Kidney tubule cell (primary cell): ENCODE measurements around the gene ZDHHC14.

Source experiments
- DNase-seq: peaks from one replicate; pipeline ENCODE4 v3.0.0-alpha.2; 2018; ENCODE audit warnings: low spot score

Gene ZDHHC14

DNA sequence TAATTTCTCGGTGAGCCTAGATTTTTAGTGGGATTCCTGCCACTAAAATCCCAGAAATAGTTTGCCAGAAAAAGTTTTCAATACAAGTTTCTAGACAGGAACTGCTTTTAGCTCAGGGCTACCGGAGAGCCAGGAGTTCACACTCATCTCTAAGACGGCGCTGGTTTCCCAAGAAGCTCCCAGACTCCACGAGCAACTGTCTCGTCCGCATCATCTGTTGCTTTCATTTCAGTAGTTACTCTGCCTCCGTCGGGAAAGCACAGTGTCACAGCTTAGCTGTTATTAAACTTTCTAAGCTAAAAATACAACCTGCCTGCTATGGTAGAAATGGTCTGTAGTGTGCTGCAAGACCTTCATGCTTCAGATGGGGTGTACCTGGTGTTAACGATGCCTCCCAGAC, 244.8 kb downstream of the ZDHHC14 start:
- no peak for DNase-seq

- no peak for DNase-seq
Observed at GRCh38 chr6:157627195-157627966, 246.4 kb downstream of the ZDHHC14 start.

GRCh38 chr6:157628463-157628862, 247.5 kb downstream of the ZDHHC14 start:
- no peak for DNase-seq

DNA sequence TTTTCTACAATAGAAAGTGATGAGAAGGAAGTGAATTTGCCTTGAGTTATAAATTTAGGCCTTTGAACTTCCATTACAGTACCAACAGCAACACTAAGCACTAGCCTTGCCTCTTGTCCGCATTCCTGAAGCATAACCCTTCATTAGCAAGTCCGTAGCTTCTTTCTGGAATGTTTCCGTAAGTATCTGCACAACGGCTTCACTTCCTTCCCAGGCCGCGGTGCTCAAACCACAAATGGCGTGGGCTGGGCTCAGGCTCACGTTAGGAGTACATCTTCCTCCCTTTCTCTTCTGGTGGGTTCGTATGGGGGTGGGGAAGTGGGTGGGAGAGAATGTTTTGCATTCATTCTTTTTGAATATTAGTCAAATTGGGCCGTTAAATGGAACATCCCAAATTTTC, 248.2 kb downstream of the ZDHHC14 start:
- DNase-seq: no peak

DNA sequence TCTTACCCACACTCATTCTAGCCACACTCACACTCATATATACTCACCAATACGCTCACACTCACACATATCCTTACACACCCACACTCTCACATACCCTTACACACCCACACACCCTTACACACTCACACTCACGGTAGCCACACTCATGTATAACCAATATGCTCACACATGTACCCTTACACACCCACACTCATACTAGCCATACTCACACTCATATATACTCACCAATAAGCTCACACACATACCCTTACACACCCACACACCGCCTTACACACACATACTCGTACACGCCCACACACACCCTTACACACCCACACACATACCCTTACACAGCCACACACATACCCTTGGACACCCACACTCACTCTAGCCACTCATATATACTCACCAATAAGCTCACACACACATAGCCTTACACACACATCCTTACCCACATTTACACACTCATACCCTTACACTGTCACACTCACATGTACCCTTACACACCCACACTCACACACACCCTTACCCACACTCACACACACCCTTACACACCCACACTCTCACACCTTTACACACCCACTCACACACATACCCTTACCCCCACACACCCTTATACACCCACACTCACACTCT, 249.6 kb downstream of the ZDHHC14 start:
- DNase-seq: no peak

DNA sequence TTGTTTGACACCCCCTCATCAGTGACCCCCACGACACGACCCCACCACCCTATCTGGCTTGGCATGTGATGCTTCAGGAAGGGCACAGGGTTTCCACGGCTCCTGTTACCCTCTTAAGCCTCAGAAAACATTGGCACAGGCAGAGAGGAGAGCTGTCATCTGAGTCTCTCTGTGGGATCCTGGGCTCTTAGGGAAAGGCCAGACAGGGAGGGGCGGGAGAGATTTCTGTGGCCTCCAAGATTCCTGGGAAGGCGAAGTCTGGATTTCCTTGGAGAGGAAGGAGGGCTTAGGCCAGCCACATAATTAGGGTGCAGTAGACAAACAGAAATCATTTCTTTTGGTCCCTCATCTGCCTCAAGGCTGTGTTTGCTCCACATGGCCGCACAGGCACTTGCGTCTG, 250.4 kb downstream of the ZDHHC14 start:
- no peak for DNase-seq

GRCh38 chr6:157631838-157632614, 251.0 kb downstream of the ZDHHC14 start:
- DNase-seq: no peak

DNA sequence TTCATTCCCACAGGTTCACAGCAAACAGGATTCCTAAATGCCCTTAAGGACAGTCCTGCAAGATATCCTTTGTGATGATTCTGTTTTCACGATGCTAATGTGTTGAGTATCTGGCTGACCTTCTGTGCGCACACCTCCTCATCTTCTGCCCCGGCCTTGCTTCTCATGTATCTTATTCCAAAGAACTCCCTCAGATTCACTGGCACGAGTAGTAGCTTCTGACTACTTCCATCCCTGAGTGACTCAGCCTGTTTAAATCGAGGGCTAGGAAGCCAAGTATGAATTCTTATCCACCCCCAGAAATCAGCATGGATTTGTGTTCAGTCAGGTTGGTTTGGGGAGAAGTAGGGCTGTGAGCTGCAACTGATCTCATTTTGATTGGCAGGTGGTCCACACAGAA, 251.8 kb downstream of the ZDHHC14 start:
- peak; percentile 8 for DNase-seq

- no peak for DNase-seq
Observed at GRCh38 chr6:157634546-157634945, 253.6 kb downstream of the ZDHHC14 start.

- no peak for DNase-seq
Observed at GRCh38 chr6:157635388-157636244, 254.6 kb downstream of the ZDHHC14 start.

DNA sequence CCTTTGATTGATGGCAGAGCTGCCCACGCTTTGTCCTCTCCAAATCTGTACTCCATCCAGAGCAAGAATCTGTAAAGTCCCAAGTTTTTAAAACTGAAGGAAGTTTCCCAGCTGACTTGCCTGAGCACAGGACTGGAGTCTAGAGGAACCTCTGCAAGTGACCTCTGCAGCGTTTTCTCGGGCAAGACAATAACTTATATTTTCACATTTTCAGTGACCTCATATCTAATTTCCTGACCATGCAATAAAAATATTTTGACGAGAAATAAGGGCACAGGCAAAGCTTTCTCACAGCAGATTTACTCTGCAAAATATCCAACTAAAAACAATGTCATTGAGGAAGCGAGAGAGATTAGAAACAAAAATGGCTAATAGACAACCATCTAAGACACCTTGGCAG, 256.5 kb downstream of the ZDHHC14 start:
- DNase-seq: no peak

DNA sequence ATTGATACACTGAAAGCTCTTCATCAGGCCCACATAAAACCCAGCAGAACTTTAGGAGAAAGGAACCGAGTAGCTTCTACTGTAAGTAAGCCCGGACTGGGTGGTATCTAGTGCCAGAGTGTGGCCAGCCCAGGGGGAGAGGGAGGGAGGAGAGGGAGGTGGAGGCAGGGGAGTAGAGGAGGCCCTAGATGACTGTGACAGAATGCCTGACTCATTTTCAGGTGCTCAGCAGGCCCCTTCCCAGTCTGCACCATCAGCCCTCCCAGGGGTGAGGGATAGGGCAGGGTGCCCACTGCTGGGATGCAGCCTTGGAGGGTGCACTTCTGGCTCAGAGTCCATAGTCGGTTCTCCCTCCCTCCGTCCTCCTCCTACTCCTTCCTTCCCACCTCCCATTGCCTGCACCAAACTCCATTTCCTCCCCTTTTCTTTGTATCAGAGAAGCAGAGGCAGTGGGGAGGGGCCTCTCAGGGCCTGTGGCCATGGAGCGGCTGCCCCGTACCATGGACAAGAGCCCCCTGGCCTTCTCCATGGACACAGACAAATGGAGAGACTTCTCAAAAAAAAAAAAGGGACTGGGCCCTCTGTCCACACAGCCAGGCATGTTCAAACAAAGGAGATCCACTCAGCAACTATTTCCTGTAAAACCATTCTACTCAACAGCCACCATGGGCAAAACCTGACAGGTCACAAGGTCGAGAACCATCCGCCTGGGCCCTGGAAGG, 257.1 kb downstream of the ZDHHC14 start:
- DNase-seq: no peak

- DNase-seq: no peak
Observed at GRCh38 chr6:157638779-157639178, 257.8 kb downstream of the ZDHHC14 start.

DNA sequence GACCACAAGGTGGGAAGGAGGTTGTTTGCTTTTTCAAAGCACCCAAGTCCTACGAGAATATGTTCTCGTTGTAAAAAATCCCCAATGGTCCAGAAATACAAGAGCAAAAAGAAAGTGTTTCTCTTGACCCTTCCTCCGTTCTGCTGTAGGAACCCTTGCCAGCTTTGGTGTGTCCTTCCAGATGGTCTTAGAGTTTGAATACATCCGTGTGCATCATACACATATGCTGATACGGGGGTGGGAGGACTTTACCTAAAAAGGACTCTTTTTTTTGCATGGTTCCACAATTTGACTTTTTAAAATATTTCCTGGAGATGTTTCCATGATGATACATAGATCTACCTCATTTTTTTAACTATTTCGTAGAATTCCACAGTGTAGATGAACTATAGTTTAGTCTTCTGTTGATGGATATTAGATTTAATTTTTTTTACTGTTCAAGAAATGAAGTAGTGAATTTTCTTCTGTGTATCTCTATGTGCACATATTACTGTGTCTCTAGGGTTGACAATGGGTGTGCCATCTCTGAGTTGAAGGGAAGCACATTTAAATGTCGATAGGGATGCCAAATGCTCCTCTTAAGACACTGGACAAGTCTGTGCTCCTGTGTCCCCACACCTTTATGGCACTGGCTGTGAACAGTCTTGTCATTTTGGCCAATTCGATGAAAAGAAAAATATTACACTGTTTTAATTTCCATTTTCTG, 259.9 kb downstream of the ZDHHC14 start:
- no peak for DNase-seq

DNA sequence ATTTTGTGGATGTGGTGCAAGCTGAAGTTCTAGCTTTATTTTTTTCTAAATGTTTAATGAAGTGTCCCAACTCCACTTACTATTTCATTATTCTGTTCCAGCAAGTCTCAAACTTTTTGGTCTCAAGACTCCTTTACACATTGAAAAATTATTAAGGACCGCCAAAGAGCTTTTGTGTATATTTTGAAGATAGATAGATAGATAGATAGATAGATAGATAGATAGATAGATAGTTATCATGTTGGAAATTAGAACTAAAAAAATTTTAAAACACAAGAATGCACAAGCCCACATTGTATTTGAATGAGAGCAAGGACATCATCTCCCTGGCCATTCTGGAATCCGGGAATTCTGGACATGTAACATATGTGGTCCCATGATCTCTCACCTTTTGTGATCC, 260.8 kb downstream of the ZDHHC14 start:
- DNase-seq: no peak

GRCh38 chr6:157642736-157643135, 261.7 kb downstream of the ZDHHC14 start:
- DNase-seq: no peak

DNA sequence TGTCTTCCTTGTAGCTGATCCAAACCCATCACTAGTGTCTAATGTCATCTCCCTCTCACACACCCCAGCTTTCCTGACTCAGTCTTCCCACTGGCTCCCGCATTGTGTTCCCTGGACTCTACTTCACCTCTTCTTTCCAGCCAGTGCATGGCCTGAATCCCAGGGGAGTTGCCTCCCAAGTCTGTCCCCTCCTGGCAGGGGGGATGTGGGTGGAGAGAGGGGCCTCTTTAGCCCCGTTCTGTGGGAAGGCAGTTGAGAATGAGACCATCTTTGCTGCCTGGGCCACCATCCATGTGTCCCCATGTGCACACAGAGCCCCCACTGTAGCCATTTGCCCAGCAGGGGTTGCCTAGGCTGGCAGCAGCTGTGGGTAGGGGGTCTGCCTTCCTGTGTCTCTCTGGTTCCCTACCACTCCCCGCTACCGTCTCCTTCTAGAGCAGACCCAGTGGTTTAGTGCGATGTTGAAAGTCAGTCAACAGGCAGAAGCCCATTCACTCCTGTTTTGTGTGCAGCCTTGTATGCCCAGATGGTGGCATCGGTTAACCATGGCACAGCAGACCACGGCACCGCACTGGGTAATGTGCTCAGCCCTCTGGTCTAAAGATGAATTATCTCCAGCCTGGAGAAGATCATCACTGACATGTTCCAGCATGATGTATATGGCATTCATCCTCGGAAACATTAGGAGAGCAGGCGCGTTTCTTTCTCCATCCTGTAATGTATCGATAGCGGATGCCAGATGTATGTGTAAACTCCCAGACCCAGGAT, 263.2 kb downstream of the ZDHHC14 start:
- DNase-seq: no peak

- DNase-seq: no peak
Observed at GRCh38 chr6:157645201-157645795, 264.3 kb downstream of the ZDHHC14 start.

DNA sequence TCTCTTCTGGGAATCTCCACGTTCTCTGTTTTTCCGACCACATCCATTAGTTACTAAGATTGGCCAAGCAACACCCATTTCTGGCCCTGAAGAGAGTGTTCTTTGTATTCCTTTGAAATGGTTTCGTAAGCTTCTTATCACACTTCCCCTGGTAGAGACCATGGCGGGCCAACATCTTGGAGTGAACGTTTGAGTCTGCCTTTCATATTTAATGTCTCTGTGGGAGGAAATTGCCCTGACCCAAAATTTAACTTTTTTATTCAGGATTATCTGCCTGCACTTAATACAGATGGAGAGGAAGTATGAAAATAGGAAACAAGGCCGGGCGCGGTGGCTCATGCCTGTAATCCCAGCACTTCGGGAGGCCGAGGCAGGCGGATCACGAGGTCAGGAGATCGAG, 265.0 kb downstream of the ZDHHC14 start:
- DNase-seq: no peak
